Stimulated activated CD8-positive, alpha-beta memory T cell treated with anti-CD3 and anti-CD28 coated beads, Interleukin-15, amount 100 ng/mL, for 1 hour (primary cell): ENCODE data around the gene IDE.

Source experiments
- DNase-seq: peaks from one replicate; pipeline ENCODE4 v3.0.0-alpha.2; 2020; ENCODE audit warnings: low read depth

IDE gene

GRCh38 chr10:92567952-92568600 is 5.8 kb downstream of the IDE start:
- DNase-seq, result no peak

- DNase-seq, result no peak
Observed at GRCh38 chr10:92562424-92562823, 11.5 kb downstream of the IDE start.

- no peak for DNase-seq
Observed at GRCh38 chr10:92559046-92559445, 14.8 kb downstream of the IDE start.

- DNase-seq, result no peak
Observed at GRCh38 chr10:92553959-92554358, 19.9 kb downstream of the IDE start.

- DNase-seq, result no peak
Observed at GRCh38 chr10:92552310-92552709, 21.6 kb downstream of the IDE start.

- DNase-seq, result no peak
Observed at GRCh38 chr10:92550924-92551323, 23.0 kb downstream of the IDE start.

GRCh38 chr10:92547676-92548075 is 26.2 kb downstream of the IDE start:
- no peak for DNase-seq

GRCh38 chr10:92545556-92545955 is 28.3 kb downstream of the IDE start:
- DNase-seq, result no peak

GRCh38 chr10:92544296-92544695 is 29.6 kb downstream of the IDE start:
- DNase-seq, result no peak

- DNase-seq, result no peak
Observed at GRCh38 chr10:92542458-92542857, 31.4 kb downstream of the IDE start.

- DNase-seq, result no peak
Observed at GRCh38 chr10:92541583-92541982, 32.3 kb downstream of the IDE start.

GRCh38 chr10:92538231-92538958 is 35.5 kb downstream of the IDE start:
- DNase-seq, result no peak

GRCh38 chr10:92530891-92531535 is 42.9 kb downstream of the IDE start:
- DNase-seq, result no peak

- DNase-seq, result no peak
Observed at GRCh38 chr10:92530421-92530820, 43.5 kb downstream of the IDE start.

- no peak for DNase-seq
Observed at GRCh38 chr10:92527716-92528115, 46.2 kb downstream of the IDE start.

- no peak for DNase-seq
Observed at GRCh38 chr10:92523639-92524038, 50.3 kb downstream of the IDE start.

- DNase-seq, result peak; percentile 41
Observed at GRCh38 chr10:92517034-92517655, 56.7 kb downstream of the IDE start.

GRCh38 chr10:92508866-92509265 is 65.0 kb downstream of the IDE start:
- DNase-seq, result no peak

GRCh38 chr10:92506336-92506735 is 67.6 kb downstream of the IDE start:
- no peak for DNase-seq

GRCh38 chr10:92505044-92505443 is 68.8 kb downstream of the IDE start:
- DNase-seq, result no peak

- DNase-seq, result no peak
Observed at GRCh38 chr10:92502296-92502808, 71.5 kb downstream of the IDE start.

- no peak for DNase-seq
Observed at GRCh38 chr10:92493362-92493761, 80.5 kb downstream of the IDE start.
